RPMI8226 (cell line): Measurements from ENCODE around the gene HOXB6.
A peak's percentile ranks its signal among the peaks of the same experiment; 100 is the strongest.

Experiments
- DNase-seq: peaks from one replicate; pipeline ENCODE4 v3.0.0-alpha.2; 2015

HOXB6 gene

GRCh38 chr17:48593840-48594537, 10.8 kb downstream of the HOXB6 start:
- DNase-seq = peak; percentile 81

GRCh38 chr17:48593126-48593829, 11.5 kb downstream of the HOXB6 start, which contains the start of gene HOXB5:
Gene HOXB5 (minus strand): TSS chr17:48593779. CDS start chr17:48593682, 97 bp downstream.
- no peak for DNase-seq

- no peak for DNase-seq
Measured at GRCh38 chr17:48592577-48592976, 12.2 kb downstream of the HOXB6 start.

GRCh38 chr17:48592057-48592514, 12.7 kb downstream of the HOXB6 start:
- DNase-seq = no peak

GRCh38 chr17:48591255-48592056, 13.3 kb downstream of the HOXB6 start:
- DNase-seq = no peak

- no peak for DNase-seq
Measured at GRCh38 chr17:48590607-48591161, 14.1 kb downstream of the HOXB6 start.

GRCh38 chr17:48589831-48590606, 14.8 kb downstream of the HOXB6 start, which contains the start of gene HOXB3:
Gene HOXB3 (minus strand): TSS chr17:48590241. CDS start chr17:48552474, 37,767 bp downstream.
- DNase-seq = no peak

- no peak for DNase-seq
Measured at GRCh38 chr17:48589060-48589830, 15.5 kb downstream of the HOXB6 start.

GRCh38 chr17:48588528-48588927, 16.3 kb downstream of the HOXB6 start:
- no peak for DNase-seq

- DNase-seq = no peak
Measured at GRCh38 chr17:48588074-48588415, 16.7 kb downstream of the HOXB6 start.

GRCh38 chr17:48587276-48588073, 17.3 kb downstream of the HOXB6 start:
- no peak for DNase-seq

GRCh38 chr17:48586355-48587258, 18.2 kb downstream of the HOXB6 start:
- no peak for DNase-seq

- DNase-seq = no peak
Measured at GRCh38 chr17:48584223-48584741, 20.5 kb downstream of the HOXB6 start.

GRCh38 chr17:48583708-48584222, 21.0 kb downstream of the HOXB6 start:
- no peak for DNase-seq

- no peak for DNase-seq
Measured at GRCh38 chr17:48582750-48583069, 22.1 kb downstream of the HOXB6 start.

- DNase-seq = no peak
Measured at GRCh38 chr17:48579760-48580554, 24.8 kb downstream of the HOXB6 start.

GRCh38 chr17:48579471-48579759, 25.4 kb downstream of the HOXB6 start:
- no peak for DNase-seq
